HG03575 (cell line): Measurements from ENCODE around the gene SUPT3H.
"Not testable (repeated sequence)": the region's sequence is repeated elsewhere in the genome, so short reads cannot be mapped to it uniquely, and the experiment has no call there.

Source experiments
- ATAC-seq: cut with Tn5 transposase; IDR thresholded peaks from one replicate; pipeline ENCODE4 v1.9.1; 2021; ENCODE audit not compliant: unreplicated experiment, insufficient number of reproducible peaks, low FRiP score; ENCODE audit errors: extremely low read depth

The SUPT3H gene

GRCh38 chr6:45350186-45350710 lies 27.5 kb downstream of the SUPT3H start:
- no peak for ATAC-seq

GRCh38 chr6:45344900-45345299 lies 32.8 kb downstream of the SUPT3H start:
- ATAC-seq: no peak

GRCh38 chr6:45328523-45328922 lies 49.2 kb downstream of the SUPT3H start:
- no peak for ATAC-seq

DNA sequence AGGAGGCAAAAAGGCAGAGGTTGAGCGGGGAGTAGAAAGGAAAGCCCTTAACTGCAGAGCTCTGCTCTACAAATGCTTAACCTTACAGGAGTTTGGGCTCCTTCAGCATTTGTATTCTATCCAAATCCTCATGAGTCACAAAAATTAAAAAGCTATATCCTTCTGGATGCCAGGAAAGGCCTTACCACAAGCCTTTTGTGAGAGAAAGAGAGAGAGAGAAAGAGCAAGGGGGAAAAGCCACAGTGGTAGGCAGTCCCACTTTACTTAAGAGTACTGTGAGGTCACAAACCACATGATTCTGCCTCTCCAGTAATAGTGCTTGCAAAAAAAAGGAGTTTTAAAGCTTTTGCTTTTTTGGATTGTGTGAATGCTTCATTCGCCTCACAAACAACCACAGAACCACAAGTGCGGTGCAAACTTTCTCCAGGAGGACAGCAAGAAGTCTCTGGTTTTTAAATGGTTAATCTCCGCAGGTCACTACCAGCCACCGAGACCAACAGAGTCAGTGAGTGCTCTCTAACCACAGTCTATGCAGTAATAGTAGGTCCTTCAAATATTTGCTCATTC lies 49.7 kb downstream of the SUPT3H start, which contains the start of gene RUNX2:
TSS of gene RUNX2 (plus strand) at position 375 of the 567 bp plus-strand sequence. CDS start 397 bp downstream, outside the sequence.
- ATAC-seq: no peak

DNA sequence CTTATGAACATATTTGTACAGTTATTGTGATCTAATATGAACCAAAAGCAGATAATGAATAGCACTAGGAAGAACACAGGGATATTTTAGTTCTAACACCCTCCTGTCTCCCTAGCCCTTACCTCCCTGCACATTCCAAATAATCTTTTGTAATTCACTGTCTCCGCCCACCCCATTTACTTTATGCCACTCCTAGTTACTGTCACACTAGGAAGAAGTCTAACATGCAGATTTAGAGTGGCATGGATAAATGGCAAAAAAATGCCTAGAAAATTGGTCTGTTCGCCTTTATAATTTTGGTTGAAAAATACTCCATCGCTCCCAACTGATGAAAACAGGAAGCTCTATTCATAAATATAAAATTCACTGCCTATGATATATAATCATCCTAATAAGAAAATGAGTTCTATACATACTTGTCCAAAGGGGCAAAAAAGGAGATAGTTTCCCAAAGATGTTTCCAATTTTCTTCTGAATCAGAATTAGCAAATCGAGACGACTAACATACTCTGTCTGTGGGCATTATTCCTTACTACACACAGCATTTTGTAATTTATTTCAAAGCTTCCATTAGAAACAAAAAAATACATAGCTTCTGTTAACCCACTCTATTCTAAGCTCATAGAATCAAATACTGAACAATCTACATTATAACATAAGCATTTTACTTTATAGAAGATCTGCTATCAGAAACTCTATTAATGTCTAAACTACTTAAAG lies 50.9 kb downstream of the SUPT3H start:
- ATAC-seq: no peak

DNA sequence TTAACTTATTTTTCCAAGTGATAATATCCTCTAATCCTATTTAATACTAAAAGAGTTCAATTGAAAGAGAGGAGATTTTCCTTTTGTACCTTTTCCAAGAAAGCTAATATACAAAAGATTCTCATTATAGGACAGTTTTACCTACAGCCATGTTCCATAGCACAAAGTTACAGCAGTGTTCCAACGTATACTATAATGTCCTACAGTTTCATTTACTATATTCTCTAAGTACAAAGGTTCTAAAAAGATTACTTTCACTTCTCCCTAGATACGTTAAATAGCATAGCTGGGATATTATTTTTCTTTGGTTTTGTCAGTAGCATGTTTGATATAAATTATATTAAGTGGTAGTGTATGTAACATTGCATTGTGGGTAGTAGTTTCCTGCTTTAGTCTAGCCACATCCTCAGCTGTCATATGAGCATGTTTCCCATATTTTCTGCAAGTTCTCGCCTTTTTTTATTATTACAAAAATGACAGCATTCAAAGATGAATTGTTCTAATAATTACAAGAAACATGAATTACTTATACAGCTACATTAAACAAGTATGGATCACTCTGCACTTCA lies 54.0 kb downstream of the SUPT3H start:
- ATAC-seq: no peak

- ATAC-seq: no peak
Observed at GRCh38 chr6:45320349-45320748, 57.4 kb downstream of the SUPT3H start.

GRCh38 chr6:45314146-45314545 lies 63.6 kb downstream of the SUPT3H start:
- no peak for ATAC-seq

GRCh38 chr6:45310118-45310788 lies 67.5 kb downstream of the SUPT3H start:
- no peak for ATAC-seq

DNA sequence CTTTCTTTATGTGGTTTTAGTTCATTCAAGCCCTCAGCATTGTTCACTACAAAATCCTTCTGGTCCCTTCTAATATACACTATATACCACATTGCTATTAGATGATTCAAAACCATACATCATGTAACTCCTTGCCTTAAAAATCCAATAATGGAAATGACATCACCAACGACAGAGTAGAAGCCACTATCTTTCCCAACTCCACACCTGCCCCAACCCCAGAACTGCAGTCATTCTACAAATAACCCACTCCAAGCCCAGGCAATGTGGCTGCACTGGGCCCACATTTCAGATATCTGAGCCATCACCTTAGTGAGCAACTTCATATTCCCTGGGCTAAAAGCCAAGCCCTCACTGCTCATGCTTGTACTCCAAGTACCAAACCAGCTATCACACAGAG lies 72.2 kb downstream of the SUPT3H start:
- no peak for ATAC-seq

DNA sequence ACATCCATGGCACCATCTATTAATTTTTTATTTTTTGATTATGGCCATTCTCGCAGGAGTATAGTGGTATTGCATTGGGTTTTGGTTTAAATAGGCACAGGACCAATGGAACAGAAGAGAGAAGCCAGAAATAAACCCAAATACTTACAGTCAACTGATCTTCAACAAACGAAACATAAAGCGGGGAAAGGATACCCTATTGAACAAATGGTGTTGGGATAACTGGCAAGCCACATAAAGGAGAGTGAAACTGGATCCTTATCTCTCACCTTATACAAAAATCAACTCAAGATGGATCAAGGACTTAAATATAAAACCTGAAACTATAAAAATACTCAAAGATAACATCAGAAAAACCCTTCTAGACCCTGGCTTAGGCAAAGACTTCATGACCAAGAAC lies 74.9 kb downstream of the SUPT3H start:
- no peak for ATAC-seq

DNA sequence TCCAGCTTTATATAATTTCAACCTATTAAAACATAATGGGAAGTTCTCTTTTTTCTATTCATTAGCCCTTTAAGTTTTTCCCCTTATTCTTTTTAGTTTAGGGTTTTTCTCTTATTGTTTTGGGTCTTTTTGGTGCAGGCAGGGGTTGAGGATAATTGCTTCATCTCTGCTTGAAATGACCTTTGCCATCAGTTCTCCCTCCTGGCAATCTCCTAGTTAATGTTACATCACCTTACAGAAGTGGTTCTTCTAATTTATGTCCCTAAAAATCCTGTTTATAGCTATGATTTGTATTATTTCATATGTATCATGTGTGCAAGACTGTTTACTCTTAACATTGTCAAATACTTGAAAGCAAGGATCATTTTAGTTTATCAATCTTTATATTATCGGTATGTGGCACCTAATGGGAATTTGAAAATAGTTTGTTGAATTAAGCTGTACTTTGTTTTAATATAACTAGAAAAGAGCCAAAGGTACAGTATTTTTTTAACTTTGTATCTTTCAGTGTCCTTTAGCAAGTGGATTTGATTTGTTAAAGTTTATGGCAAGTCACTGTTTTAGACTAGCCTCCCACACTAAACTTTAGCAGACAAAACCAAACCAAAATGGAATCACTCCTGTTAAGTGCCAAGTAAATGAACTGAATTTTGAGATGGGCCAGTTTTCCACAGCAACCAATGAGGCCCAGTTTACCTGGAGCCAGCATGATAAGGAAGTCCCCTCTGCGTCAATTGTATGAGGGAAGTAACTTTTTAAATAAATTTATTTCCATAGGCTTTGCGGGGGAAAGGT lies 76.2 kb downstream of the SUPT3H start:
- ATAC-seq: no peak

DNA sequence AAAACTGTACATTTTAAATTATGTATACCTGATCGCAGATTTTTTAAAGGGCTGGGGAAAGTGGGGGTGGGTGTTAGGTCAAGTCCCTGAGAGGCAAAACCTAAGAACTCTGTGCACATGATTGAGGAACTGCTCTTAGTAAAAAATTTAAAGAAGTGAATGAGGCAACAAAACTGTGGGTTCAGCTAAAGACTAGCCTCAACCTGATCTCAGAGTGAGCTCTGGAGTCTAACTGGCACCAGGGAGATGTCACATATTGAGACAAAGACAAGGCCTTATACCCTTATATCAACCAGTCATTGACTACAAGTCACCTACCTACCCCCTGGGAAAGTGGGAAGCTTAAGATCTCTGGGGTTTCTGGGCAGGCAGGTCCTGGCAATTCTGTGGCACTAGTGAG lies 77.0 kb downstream of the SUPT3H start:
- no peak for ATAC-seq

DNA sequence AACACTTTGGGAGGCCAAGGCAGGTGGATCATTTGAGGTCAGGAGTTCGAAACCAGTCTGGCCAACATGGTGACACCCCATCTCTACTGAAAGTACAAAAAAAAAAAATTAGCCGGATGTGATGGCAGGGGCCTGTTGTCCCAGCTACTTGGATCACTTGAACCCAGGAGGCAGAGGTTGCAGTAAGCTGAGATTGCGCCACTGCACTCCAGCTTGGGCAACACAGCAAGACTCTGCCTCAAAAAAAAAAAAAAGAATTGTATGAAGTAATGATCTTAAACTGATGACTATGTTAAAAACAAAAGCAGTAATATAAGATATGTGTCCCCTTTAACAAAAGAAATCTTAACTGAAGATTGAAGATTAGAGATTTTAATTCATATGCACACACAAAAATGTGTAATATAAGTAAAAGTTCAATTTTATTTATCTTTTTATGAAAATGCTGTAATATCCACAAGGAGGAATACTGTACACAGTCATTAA lies 78.6 kb downstream of the SUPT3H start:
- ATAC-seq: no peak

- ATAC-seq: no peak
Observed at GRCh38 chr6:45297320-45297719, 80.4 kb downstream of the SUPT3H start.

DNA sequence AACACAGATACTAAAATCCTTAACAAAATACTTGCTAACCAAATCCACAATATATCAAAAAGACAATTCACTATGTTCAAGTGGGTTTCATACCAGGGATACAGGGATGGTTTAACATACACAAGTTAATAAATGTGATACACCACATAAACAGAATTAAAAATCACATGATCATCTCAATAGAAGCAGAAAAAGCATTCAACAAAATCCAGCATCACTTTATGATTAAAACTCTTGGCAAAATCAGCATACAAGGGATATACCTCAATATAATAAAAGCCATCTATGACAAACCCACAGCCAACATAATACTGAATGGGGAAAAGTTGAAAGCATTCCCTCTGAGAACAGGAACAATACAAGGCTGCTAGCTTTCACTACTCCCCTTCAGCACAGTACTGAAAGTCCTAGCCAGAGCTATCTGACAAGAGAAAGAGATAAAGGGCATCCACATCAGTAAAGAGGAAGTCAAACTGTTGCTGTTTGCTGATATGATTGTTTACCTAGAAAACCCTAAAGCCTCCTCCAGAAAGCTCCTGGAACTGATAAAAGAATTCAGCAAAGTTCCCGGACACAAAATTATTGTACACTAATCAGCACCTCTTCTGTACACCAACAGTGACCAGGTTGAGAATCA lies 83.6 kb downstream of the SUPT3H start:
- ATAC-seq: not testable (repeated sequence)

DNA sequence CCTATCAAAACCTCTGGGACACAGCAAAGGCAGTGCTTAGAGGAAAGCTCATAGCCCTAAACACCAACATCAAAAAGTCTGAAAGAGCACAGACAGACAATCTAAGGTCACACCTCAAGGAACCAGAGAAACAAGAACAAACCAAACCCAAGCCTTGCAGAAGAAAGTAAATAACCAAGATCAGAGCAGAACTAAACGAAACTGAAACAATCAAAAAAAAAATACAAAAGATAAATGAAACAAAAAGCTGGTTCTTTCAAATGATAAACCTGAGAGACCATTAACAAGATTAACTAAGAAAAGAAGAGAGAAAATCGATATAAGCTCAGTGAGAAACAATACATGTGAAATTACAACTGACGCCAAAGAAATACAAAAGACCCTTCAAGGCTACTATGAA lies 84.4 kb downstream of the SUPT3H start:
- no peak for ATAC-seq

- no peak for ATAC-seq
Observed at GRCh38 chr6:45289751-45290514, 87.8 kb downstream of the SUPT3H start.
